HEK293 (cell line): Measurements from ENCODE around the gene MRPS31.

Source experiments
- CTCF ChIA-PET: fragments of 350-600 bp; formaldehyde crosslinking; extraction: SDS; loops from one replicate; lab custom pipeline; 2021; ENCODE audit warnings: antibody characterized with exemption; lab: Yijun Ruan, JAX
- POLR2A ChIA-PET: fragments of 300-600 bp; formaldehyde crosslinking; extraction: SDS; loops from one replicate; lab custom pipeline; 2020; ENCODE audit warnings: antibody characterized with exemption, inconsistent platforms; lab: Yijun Ruan, JAX
- H3K27ac ChIP-seq: fragments of 200-500 bp; sonication (Bioruptor generic); 2 replicates; pipeline ENCODE4 v1.5.1; 2014; ENCODE audit warnings: low read depth, low read length, control low read depth, inconsistent platforms; ENCODE audit errors: extremely low read depth
- H3K36me3 ChIP-seq, 2 experiments: fragments of 200-500 bp in 1 of 2; sonication (Bioruptor generic) in 1 of 2; 1 replicate in 1 of 2; 2 replicates in 1 of 2; pipeline ENCODE4 v1.5.1; 2014 to 2017; ENCODE audit warnings: inconsistent platforms in 2 of 2, low read length in 2 of 2; ENCODE audit not compliant: control insufficient read depth in 2 of 2, insufficient read depth in 1 of 2
- H3K4me1 ChIP-seq: fragments of 200-500 bp; sonication (Bioruptor generic); 2 replicates; pipeline ENCODE4 v1.5.1; 2014; ENCODE audit warnings: mild to moderate bottlenecking, low read length, inconsistent platforms; ENCODE audit not compliant: control insufficient read depth, insufficient read depth
- H3K4me3 ChIP-seq: 2 replicates; pipeline ENCODE4 v1.5.1; 2011; ENCODE audit warnings: low read depth, mild to moderate bottlenecking, control low read depth, low read length, moderate library complexity
- H3K9me3 ChIP-seq: fragments of 200-500 bp; sonication (Bioruptor generic); 2 replicates; pipeline ENCODE4 v1.5.1; 2014; ENCODE audit warnings: low read depth, low read length, inconsistent platforms; ENCODE audit not compliant: control insufficient read depth, insufficient read depth
- GLI4 ChIP-seq: fragments of 450-650 bp; formaldehyde crosslinking; IDR thresholded peaks from 2 replicates; pipeline ENCODE4 v1.5.1; 2016; ENCODE audit warnings: missing biosample characterization, missing genetic modification characterization
- GLIS1 ChIP-seq: fragments of 450-650 bp; formaldehyde crosslinking; IDR thresholded peaks from 2 replicates; pipeline ENCODE4 v1.5.1; 2016; ENCODE audit warnings: missing biosample characterization, missing genetic modification characterization
- KLF16 ChIP-seq: fragments of 450-650 bp; formaldehyde crosslinking; IDR thresholded peaks from 2 replicates; pipeline ENCODE4 v1.5.1; 2017; ENCODE audit warnings: missing biosample characterization, missing genetic modification characterization
- SCRT2 ChIP-seq: fragments of 450-650 bp; formaldehyde crosslinking; IDR thresholded peaks from 2 replicates; pipeline ENCODE4 v1.5.1; 2016; ENCODE audit warnings: missing biosample characterization, missing genetic modification characterization
- ZBTB17 ChIP-seq: fragments of 450-650 bp; formaldehyde crosslinking; IDR thresholded peaks from 2 replicates; pipeline ENCODE4 v1.5.1; 2016; ENCODE audit warnings: missing biosample characterization, missing genetic modification characterization
- ZBTB7A ChIP-seq: fragments of 450-650 bp; formaldehyde crosslinking; IDR thresholded peaks from 2 replicates; pipeline ENCODE4 v1.5.1; 2016; ENCODE audit warnings: low read depth, missing biosample characterization, missing genetic modification characterization
- ZNF138 ChIP-seq: fragments of 450-650 bp; formaldehyde crosslinking; IDR thresholded peaks from 2 replicates; pipeline ENCODE4 v1.5.1; 2016; ENCODE audit warnings: missing biosample characterization, missing genetic modification characterization, borderline replicate concordance
- ZNF2 ChIP-seq: fragments of 450-650 bp; formaldehyde crosslinking; IDR thresholded peaks from 2 replicates; pipeline ENCODE4 v1.5.1; 2016; ENCODE audit warnings: missing biosample characterization, missing genetic modification characterization
- ZNF202 ChIP-seq: fragments of 450-650 bp; formaldehyde crosslinking; IDR thresholded peaks from 2 replicates; pipeline ENCODE4 v1.5.1; 2016; ENCODE audit warnings: missing biosample characterization, missing genetic modification characterization, borderline replicate concordance
- ZNF37A ChIP-seq: fragments of 450-650 bp; IDR thresholded peaks from 2 replicates; pipeline ENCODE4 v1.5.1; 2018; ENCODE audit warnings: missing biosample characterization, missing genetic modification characterization
- ZNF433 ChIP-seq: fragments of 450-650 bp; formaldehyde crosslinking; IDR thresholded peaks from 2 replicates; pipeline ENCODE4 v1.5.1; 2016; ENCODE audit warnings: missing biosample characterization, missing genetic modification characterization, low read depth
- ZNF510 ChIP-seq: fragments of 450-650 bp; formaldehyde crosslinking; IDR thresholded peaks from 2 replicates; pipeline ENCODE4 v1.5.1; 2018; ENCODE audit warnings: mild to moderate bottlenecking, missing genetic modification characterization, missing biosample characterization; ENCODE audit not compliant: insufficient replicate concordance
- ZNF571 ChIP-seq: fragments of 450-650 bp; formaldehyde crosslinking; IDR thresholded peaks from 2 replicates; pipeline ENCODE4 v1.5.0; 2017; ENCODE audit warnings: missing biosample characterization, missing genetic modification characterization
- ZNF585B ChIP-seq: fragments of 450-650 bp; formaldehyde crosslinking; IDR thresholded peaks from 2 replicates; pipeline ENCODE4 v1.5.1; 2016; ENCODE audit warnings: missing biosample characterization, missing genetic modification characterization
- ZNF610 ChIP-seq: fragments of 450-650 bp; formaldehyde crosslinking; IDR thresholded peaks from 2 replicates; pipeline ENCODE4 v1.5.1; 2016; ENCODE audit warnings: missing biosample characterization, missing genetic modification characterization, borderline replicate concordance
- ZNF626 ChIP-seq: fragments of 450-650 bp; sonication (Bioruptor Pico); formaldehyde crosslinking; IDR thresholded peaks from 2 replicates; pipeline ENCODE4 v1.5.1; 2018; ENCODE audit warnings: missing biosample characterization, missing genetic modification characterization, inconsistent platforms
- ZNF654 ChIP-seq: fragments of 450-650 bp; formaldehyde crosslinking; IDR thresholded peaks from 2 replicates; pipeline ENCODE4 v1.5.1; 2016; ENCODE audit warnings: low read depth, missing biosample characterization, missing genetic modification characterization
- ZNF701 ChIP-seq: fragments of 450-650 bp; formaldehyde crosslinking; IDR thresholded peaks from 2 replicates; pipeline ENCODE4 v1.5.1; 2016; ENCODE audit warnings: missing biosample characterization, missing genetic modification characterization
- TF ChIP-seq, protein P1 (sequence below): fragments of 450-650 bp; formaldehyde crosslinking; IDR thresholded peaks from 2 replicates; pipeline ENCODE4 v1.5.1; 2016; ENCODE audit warnings: missing biosample characterization, missing genetic modification characterization
- TF ChIP-seq, protein P2 (sequence below): fragments of 450-650 bp; formaldehyde crosslinking; IDR thresholded peaks from 2 replicates; pipeline ENCODE4 v1.5.1; 2017; ENCODE audit warnings: missing biosample characterization, missing genetic modification characterization
- TF ChIP-seq, protein P3 (sequence below): fragments of 450-650 bp; formaldehyde crosslinking; IDR thresholded peaks from 2 replicates; pipeline ENCODE4 v1.5.1; 2017; ENCODE audit warnings: missing biosample characterization, missing genetic modification characterization
- TF ChIP-seq, protein P4 (sequence below): fragments of 450-650 bp; IDR thresholded peaks from 2 replicates; pipeline ENCODE4 v1.5.1; 2018; ENCODE audit warnings: missing biosample characterization, missing genetic modification characterization
- TF ChIP-seq, protein P5 (sequence below): fragments of 450-650 bp; formaldehyde crosslinking; IDR thresholded peaks from 2 replicates; pipeline ENCODE4 v1.5.0; 2017; ENCODE audit warnings: missing biosample characterization, missing genetic modification characterization, borderline replicate concordance
- TF ChIP-seq, protein P6 (sequence below): fragments of 450-650 bp; formaldehyde crosslinking; IDR thresholded peaks from 2 replicates; pipeline ENCODE4 v1.5.1; 2016; ENCODE audit warnings: missing biosample characterization, missing genetic modification characterization

Gene MRPS31

DNA sequence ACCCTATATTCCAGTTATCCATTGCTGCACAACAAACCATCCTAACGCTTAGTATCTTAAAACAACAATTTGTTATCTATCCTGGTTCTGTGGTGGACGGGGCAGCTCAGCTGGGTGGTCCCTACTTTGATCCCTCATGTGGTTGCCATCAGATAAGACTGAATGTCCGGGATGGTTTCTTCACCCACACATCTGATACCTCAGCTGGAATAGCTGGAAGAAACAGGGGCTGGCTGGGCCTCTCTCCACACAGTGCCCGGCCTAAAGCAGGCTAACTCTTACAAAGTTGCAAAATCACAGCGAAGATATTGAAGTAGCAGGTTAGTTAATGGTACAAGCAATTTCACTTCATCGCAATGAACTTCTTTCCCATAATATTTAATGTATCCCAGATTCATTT is 3.7 kb upstream of the MRPS31 start:
- TF ChIP-seq, protein P1, sequence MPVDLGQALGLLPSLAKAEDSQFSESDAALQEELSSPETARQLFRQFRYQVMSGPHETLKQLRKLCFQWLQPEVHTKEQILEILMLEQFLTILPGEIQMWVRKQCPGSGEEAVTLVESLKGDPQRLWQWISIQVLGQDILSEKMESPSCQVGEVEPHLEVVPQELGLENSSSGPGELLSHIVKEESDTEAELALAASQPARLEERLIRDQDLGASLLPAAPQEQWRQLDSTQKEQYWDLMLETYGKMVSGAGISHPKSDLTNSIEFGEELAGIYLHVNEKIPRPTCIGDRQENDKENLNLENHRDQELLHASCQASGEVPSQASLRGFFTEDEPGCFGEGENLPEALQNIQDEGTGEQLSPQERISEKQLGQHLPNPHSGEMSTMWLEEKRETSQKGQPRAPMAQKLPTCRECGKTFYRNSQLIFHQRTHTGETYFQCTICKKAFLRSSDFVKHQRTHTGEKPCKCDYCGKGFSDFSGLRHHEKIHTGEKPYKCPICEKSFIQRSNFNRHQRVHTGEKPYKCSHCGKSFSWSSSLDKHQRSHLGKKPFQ (tag by site-specific recombination), result no peak
- TF ChIP-seq KLF16 (tag by site-specific recombination) (no peak), ZNF138 (tag by site-specific recombination) (no peak), ZNF2 (tag by site-specific recombination) (no peak), SCRT2 (tag by site-specific recombination) (no peak), ZNF701 (tag by site-specific recombination) (no peak), ZNF654 (tag by site-specific recombination) (no peak), ZNF571 (tag by site-specific recombination) (no peak), ZNF585B (no peak), ZNF202 (tag by site-specific recombination) (no peak), GLI4 (tag by site-specific recombination) (no peak)
- TF ChIP-seq, protein P2, sequence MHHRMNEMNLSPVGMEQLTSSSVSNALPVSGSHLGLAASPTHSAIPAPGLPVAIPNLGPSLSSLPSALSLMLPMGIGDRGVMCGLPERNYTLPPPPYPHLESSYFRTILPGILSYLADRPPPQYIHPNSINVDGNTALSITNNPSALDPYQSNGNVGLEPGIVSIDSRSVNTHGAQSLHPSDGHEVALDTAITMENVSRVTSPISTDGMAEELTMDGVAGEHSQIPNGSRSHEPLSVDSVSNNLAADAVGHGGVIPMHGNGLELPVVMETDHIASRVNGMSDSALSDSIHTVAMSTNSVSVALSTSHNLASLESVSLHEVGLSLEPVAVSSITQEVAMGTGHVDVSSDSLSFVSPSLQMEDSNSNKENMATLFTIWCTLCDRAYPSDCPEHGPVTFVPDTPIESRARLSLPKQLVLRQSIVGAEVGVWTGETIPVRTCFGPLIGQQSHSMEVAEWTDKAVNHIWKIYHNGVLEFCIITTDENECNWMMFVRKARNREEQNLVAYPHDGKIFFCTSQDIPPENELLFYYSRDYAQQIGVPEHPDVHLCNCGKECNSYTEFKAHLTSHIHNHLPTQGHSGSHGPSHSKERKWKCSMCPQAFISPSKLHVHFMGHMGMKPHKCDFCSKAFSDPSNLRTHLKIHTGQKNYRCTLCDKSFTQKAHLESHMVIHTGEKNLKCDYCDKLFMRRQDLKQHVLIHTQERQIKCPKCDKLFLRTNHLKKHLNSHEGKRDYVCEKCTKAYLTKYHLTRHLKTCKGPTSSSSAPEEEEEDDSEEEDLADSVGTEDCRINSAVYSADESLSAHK (tag by site-specific recombination), result no peak
- TF ChIP-seq, protein P3, sequence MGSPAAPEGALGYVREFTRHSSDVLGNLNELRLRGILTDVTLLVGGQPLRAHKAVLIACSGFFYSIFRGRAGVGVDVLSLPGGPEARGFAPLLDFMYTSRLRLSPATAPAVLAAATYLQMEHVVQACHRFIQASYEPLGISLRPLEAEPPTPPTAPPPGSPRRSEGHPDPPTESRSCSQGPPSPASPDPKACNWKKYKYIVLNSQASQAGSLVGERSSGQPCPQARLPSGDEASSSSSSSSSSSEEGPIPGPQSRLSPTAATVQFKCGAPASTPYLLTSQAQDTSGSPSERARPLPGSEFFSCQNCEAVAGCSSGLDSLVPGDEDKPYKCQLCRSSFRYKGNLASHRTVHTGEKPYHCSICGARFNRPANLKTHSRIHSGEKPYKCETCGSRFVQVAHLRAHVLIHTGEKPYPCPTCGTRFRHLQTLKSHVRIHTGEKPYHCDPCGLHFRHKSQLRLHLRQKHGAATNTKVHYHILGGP (tag by site-specific recombination), result no peak
- TF ChIP-seq, protein P4, sequence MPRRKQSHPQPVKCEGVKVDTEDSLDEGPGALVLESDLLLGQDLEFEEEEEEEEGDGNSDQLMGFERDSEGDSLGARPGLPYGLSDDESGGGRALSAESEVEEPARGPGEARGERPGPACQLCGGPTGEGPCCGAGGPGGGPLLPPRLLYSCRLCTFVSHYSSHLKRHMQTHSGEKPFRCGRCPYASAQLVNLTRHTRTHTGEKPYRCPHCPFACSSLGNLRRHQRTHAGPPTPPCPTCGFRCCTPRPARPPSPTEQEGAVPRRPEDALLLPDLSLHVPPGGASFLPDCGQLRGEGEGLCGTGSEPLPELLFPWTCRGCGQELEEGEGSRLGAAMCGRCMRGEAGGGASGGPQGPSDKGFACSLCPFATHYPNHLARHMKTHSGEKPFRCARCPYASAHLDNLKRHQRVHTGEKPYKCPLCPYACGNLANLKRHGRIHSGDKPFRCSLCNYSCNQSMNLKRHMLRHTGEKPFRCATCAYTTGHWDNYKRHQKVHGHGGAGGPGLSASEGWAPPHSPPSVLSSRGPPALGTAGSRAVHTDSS (tag by site-specific recombination), result no peak
- Histone ChIP-seq H3K4me3 (no peak overlapping the region), H3K27ac (no peak overlapping the region), H3K36me3 (no peaks in the 10 kb centered on the region), H3K4me1 (no peaks in the 10 kb centered on the region), H3K9me3 (no peaks in the 10 kb centered on the region)
- CTCF ChIA-PET, result interaction anchor here (0.7 to 0.8 kb wide), 2 partner anchors 40 to 92 kb away, joined by 3 read pairs; no protein-coding TSS in a partner anchor
- POLR2A ChIA-PET, result no interaction called here

DNA sequence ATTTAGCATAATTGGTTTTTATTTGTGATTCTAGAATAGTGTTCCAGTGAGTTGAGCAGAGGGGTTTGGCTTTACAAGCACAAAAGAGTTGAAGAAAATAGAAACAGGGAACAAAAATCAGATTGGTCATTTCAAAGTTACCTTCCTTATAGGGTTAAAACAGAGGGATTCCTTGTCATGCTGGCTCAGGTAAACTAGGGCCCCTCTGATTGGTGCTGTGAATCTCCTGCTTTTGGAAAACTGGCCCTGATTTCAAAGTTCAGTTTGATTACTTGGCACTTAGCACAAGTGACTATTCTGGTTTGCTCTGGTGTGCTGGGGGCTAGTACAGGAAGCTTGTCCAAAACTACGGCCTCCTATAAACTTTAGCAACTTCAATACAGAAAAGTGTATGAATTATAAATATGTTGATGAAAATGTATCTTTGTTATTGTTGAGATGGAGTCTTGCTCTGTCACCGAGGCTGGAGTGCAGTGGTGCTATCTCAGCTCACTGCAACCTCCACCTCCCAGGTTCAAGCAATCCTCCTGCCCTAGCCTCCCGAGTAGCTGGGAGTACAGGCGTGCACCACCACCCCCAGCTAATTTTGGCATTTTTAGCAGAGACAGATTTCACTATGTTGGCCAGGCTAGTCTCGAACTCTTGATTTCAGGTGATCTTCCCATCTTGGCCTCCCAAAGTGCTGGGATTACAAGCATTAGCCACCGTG is 1.9 kb upstream of the MRPS31 start:
- H3K4me1 ChIP-seq, result no peaks in the 10 kb centered on the region
- H3K4me3 ChIP-seq, result no peak overlapping the region
- ChIA-PET CTCF (no interaction called here), POLR2A (no interaction called here)
- H3K27ac ChIP-seq, result no peak overlapping the region
- no peaks in the 10 kb centered on the region for H3K36me3 ChIP-seq
- no peaks in the 10 kb centered on the region for H3K9me3 ChIP-seq
- TF ChIP-seq ZNF433, result no peak
- TF ChIP-seq ZNF571 (tag by site-specific recombination), result no peak
- TF ChIP-seq ZBTB17 (tag by site-specific recombination), result no peak
- no peak for TF ChIP-seq GLIS1 (tag by site-specific recombination)
- no peak for TF ChIP-seq ZNF510 (tag by site-specific recombination)
- TF ChIP-seq, protein P5, sequence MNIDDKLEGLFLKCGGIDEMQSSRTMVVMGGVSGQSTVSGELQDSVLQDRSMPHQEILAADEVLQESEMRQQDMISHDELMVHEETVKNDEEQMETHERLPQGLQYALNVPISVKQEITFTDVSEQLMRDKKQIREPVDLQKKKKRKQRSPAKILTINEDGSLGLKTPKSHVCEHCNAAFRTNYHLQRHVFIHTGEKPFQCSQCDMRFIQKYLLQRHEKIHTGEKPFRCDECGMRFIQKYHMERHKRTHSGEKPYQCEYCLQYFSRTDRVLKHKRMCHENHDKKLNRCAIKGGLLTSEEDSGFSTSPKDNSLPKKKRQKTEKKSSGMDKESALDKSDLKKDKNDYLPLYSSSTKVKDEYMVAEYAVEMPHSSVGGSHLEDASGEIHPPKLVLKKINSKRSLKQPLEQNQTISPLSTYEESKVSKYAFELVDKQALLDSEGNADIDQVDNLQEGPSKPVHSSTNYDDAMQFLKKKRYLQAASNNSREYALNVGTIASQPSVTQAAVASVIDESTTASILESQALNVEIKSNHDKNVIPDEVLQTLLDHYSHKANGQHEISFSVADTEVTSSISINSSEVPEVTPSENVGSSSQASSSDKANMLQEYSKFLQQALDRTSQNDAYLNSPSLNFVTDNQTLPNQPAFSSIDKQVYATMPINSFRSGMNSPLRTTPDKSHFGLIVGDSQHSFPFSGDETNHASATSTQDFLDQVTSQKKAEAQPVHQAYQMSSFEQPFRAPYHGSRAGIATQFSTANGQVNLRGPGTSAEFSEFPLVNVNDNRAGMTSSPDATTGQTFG, result no peak
- no peak for TF ChIP-seq ZNF37A (tag by site-specific recombination)
- no peak for TF ChIP-seq ZNF626 (tag by site-specific recombination)
- TF ChIP-seq ZBTB7A (tag by site-specific recombination), result no peak
- no peak for TF ChIP-seq ZNF610 (tag by site-specific recombination)
- TF ChIP-seq, protein P6, sequence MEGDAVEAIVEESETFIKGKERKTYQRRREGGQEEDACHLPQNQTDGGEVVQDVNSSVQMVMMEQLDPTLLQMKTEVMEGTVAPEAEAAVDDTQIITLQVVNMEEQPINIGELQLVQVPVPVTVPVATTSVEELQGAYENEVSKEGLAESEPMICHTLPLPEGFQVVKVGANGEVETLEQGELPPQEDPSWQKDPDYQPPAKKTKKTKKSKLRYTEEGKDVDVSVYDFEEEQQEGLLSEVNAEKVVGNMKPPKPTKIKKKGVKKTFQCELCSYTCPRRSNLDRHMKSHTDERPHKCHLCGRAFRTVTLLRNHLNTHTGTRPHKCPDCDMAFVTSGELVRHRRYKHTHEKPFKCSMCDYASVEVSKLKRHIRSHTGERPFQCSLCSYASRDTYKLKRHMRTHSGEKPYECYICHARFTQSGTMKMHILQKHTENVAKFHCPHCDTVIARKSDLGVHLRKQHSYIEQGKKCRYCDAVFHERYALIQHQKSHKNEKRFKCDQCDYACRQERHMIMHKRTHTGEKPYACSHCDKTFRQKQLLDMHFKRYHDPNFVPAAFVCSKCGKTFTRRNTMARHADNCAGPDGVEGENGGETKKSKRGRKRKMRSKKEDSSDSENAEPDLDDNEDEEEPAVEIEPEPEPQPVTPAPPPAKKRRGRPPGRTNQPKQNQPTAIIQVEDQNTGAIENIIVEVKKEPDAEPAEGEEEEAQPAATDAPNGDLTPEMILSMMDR, result no peak
